ENCODE results near the gene TNFRSF1A.

TNFRSF1A gene

GRCh38 chr12:6336889-6337853, 4.7 kb downstream of the TNFRSF1A start:
- DNase-seq (ENCODE audit: low spot score), result peak; percentile 72

GRCh38 chr12:6336079-6336888, 5.6 kb downstream of the TNFRSF1A start:
- DNase-seq (ENCODE audit: low spot score), result peak; percentile 66

DNA sequence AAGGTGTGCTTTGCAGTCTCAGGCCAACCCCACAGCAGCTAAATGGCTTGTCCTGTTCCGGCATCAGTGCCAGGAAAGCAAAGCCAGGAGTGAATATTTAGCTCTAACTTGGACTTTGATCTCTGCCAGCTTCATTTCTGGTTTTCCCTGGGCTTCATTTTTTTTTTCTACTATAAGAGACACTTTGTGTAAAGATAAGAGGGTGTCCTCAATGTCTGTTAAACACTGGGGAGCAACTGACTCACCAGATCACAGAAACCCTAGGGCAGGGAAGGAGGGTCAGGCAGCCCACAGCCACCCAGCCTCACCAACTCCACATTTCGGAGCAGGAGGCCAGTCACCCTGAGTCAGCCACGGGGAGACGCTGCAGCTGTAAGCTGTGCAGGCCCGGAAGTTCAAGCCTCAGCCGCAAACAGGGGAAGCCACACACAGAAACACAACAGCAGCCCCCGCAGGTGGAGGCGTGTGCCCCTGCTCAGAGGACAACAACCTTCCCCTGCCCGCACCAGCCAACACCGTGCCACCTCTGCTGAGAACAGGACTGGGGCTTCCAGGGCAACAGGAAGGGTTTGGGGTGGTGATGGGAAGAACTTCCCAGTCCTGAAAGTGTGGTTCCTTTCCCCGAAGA, 6.3 kb downstream of the TNFRSF1A start:
- peak; percentile 90 for DNase-seq (ENCODE audit: low spot score)

DNA sequence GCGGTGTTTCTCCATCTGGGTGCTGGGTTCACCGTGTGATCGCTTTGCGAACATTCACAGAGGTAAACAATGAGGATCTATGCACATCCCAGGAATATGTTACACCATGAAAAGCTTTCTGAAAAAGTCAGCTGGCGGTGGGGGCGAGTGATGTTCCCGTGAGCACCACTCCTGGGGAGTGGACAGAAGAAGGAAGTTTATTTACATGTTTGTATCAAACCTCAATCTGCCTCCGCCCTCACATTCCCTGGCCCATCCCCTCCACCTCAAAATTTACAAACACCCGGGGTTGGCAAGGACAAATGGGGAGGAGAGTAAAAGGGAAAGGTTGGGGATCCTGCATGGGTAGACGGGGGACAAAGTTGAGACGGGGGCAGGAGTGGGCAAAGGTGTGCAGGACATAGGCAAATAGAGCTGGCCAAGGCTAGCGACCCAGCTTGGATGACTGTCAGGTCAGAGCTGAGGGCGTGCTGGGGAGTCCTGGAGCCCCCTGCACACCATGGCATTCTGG, 6.9 kb downstream of the TNFRSF1A start:
- DNase-seq (ENCODE audit: low spot score), result no peak

- DNase-seq (ENCODE audit: low spot score), result no peak
These were observed 7.5 kb downstream of the TNFRSF1A start for GRCh38 chr12:6334359-6334758.

- DNase-seq (ENCODE audit: low spot score), result no peak
These were observed 8.3 kb downstream of the TNFRSF1A start for GRCh38 chr12:6333566-6333965.

GRCh38 chr12:6333029-6333428, 8.8 kb downstream of the TNFRSF1A start:
- no peak for DNase-seq (ENCODE audit: low spot score)

DNA sequence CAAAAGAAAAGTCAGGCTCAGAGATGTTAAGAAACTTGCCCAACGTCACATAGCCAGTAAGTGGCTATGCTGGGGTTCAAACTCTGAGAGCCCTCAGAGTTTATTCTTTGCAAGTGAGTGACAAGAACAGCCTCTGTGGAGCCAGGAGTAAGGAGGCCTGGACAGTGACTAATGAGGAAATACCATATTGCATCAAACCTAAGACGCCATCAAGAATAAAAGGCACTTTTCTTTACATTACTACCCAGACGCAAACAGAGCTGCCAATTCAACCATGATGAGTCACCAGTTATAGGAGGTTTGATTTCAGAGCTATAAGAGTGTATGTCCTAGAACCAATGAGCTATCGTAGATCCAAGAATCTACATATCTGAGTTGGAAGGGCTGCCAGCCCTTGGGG, 9.4 kb downstream of the TNFRSF1A start:
- DNase-seq (ENCODE audit: low spot score), result no peak

DNA sequence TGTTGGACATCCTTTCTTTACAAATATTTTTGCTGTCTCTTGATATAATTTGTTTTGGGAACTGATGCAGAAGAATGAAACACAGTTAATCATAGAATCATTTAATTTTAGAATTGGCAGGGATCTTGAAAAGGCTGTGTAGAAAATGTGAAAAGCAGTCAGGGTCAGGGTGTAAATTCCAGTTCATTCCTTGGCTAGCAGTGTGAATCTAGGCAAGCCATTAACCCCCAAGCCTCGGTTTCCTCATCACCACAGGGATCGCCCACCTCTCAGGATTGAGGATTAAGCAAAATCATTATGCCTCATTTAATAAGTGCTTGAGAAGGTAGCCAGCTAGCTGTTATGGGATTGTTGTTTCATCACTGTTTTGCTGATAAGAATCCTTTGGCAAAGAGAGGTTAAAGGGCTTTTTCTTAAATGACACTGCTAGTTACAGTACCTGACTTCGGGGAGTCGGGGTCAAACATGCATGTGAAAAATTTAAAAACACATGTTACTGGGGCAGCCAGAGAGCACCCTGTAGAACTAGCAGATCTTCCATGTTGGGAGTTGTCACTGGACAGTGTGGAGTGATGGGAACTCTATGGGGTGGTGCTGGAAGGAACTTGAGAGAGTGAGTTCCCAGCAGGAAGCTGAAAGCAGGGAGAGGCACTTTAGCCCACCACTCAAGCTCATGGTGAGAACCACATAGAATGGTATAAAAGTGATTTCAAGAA, 10.7 kb downstream of the TNFRSF1A start:
- no peak for DNase-seq (ENCODE audit: low spot score)

- DNase-seq (ENCODE audit: low spot score), result no peak
These were observed 11.7 kb downstream of the TNFRSF1A start for GRCh38 chr12:6330192-6330591.

DNA sequence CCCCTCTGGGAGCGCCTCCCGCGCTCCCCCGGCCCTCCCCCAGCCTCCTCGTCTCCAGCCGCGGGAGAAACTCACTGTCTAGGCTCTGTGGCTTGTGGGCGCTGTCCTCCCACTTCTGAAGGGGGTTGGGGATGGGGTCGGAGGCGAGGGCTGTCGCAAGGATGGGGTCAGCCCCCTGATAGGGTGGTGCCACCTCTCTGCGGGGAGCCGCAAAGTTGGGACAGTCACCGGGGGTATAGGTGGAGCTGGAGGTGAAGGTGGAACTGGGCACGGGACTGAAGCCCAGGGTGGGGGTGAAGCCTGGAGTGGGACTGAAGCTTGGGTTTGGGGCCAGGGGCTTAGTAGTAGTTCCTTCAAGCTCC, 12.2 kb downstream of the TNFRSF1A start:
- no peak for DNase-seq (ENCODE audit: low spot score)

DNA sequence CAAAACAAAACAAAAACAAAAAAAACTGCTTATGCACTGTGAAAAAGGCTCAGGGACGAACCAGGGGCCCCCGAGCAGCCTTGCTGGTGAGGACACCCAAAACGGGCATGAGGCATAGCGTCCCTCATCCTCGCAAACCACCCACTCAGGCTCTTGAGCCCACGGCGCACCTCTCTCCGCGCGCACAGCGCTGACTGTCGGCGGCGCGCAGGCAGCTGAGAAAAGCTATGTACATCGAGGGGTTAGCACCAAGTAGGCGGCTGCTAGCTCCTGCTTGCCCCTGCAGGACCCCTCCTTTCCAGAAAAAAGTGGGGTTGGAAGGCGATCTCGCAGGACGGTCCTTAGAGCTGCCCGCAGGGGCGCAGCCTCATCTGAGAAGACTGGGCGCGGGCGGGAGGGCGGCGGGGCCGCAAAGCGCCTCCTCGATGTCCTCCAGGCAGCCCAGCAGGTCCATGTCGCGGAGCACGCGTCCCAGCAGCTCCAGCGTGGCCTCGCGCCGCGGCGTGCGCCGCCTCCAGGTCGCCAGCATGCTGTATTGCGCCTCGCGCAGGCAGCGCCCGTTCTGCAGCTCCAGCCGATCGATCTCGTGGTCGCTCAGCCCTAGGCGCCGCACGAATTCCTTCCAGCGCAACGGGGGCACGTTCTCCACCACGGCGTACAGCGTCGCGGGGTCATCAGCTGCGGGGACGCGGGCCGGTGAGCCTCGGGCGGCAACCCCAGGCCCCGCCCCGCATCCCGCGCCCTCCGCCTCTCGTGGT, 12.8 kb downstream of the TNFRSF1A start:
- no peak for DNase-seq (ENCODE audit: low spot score)

DNA sequence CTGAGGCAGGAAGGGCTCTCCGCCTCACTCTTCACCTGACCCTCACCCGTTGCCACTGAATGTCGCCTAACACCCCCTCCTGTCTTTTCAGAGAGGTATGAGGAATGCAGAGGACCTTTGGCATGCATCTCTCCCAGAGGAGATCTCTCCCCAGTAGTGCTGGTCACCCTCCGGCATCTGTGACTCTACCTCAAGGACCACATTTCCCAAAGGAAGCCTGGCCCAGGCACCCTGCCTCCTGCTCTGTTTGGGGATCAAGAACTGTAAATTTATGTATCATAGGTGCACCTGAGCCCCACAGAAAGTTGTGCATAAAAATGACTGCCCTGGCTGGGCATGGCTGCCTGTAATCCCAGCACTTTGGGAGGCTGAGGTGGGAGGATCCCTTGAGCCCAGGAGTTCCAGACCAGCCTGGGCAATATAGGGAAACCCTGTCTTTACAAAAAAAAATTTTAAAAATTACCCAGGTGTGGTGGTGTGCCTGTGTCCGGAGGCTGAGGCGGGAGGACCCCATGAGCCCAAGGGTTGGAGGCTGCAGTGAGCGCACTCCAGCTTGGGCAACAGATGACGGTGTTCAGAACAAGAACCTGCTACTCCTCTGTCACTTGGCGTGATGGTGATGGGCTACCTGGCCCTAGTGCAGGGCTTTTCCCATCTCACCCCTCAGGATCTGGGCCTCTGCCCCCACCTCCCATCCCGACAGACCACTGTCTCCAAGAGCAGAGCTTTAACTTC, 13.7 kb downstream of the TNFRSF1A start:
- no peak for DNase-seq (ENCODE audit: low spot score)

GRCh38 chr12:6327229-6328041, 14.4 kb downstream of the TNFRSF1A start:
- DNase-seq (ENCODE audit: low spot score), result no peak

DNA sequence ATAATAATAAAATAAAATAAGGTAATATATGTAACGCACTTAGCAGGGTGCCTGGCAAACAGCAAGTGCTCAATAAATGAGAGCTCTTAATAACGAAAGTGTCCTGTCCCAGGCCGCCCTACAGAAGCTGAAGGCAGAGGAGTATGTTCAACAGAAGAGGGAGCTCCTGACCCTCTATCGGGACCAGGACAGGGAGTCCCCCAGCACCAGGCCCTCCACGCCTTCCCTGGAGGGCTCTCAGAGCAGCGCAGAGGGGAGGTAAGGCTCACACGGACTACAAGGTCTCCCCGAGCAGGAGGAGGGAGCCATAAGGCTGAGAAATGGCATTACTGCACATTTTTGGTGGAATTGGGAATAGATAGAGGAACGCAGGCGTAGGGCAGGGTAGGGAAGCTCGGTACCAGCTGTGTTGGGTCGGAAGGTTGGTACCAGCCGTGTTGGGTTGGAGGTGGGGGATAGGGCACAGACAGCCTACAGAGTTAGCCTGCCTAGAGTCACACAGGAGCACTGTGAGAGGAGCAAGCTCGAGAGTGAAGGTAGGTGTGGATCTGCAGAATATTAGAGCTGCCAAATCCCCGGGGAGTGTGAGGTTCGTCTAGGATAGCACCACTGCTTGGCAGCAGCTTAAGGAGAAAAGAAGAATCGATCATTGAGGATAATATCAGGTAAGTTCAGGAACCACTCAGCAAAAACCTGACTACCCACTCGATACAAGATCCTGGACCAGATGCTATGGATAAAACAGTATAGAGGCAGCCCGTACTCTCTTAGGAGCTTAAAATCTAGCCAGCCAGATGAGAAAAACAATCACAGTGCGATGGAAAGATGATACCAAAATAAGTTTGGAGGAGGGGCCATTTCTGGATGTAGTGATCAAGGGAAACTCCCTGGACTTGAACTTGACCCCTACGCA, 15.3 kb downstream of the TNFRSF1A start:
- no peak for DNase-seq (ENCODE audit: low spot score)

DNA sequence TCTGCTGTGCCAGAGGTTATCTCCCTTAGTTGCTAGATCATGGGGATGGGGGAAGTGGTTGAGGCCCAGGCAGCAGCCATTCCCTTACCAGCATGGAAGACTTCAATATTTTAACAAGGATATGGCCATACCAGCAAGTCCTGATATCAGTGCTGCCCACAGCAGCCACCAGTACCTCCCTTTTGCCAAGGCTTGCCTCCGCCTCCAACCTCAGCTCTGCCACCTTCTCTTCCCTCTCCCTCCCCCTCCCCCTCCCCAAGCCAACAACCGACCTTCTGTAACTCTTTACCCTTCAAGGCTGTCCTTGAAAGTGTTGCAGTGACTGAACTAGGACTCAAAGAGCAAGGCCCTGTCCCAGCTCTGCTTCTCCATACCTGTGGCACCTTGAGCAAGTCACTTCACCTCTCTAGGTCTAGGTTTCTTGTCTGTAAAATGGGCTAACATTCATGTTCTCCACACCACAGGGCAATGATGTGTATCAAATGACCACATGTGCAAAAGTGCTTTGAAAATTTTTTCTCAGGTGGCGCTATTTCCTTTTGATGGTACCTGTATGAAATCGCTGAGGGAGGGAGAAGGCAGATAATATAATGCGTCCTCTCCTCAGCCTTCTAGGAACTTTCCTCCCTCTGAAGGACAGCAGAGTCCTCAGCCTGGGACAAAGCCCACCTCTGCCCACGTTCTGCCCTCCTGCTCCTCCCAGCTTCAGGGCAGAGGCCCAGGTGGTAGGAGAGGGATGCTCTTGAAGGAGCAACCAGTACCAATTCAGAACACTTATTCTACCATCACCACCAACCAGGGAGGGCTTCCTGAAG, 16.7 kb downstream of the TNFRSF1A start:
- DNase-seq (ENCODE audit: low spot score), result no peak

- DNase-seq (ENCODE audit: low spot score), result no peak
These were observed 17.7 kb downstream of the TNFRSF1A start for GRCh38 chr12:6323995-6324711.
